HEK293 (cell line): ENCODE measurements around the gene FAM181A.

Experiments
- CTCF ChIA-PET: fragments of 350-600 bp; formaldehyde crosslinking; extraction: SDS; loops from one replicate; lab custom pipeline; 2021; ENCODE audit warnings: antibody characterized with exemption; lab: Yijun Ruan, JAX
- POLR2A ChIA-PET: fragments of 300-600 bp; formaldehyde crosslinking; extraction: SDS; loops from one replicate; lab custom pipeline; 2020; ENCODE audit warnings: antibody characterized with exemption, inconsistent platforms; lab: Yijun Ruan, JAX
- H3K27ac ChIP-seq: fragments of 200-500 bp; sonication (Bioruptor generic); 2 replicates; pipeline ENCODE4 v1.5.1; 2014; ENCODE audit warnings: low read depth, low read length, control low read depth, inconsistent platforms; ENCODE audit errors: extremely low read depth
- H3K36me3 ChIP-seq, 2 experiments: fragments of 200-500 bp in 1 of 2; sonication (Bioruptor generic) in 1 of 2; 1 replicate in 1 of 2; 2 replicates in 1 of 2; pipeline ENCODE4 v1.5.1; 2014 to 2017; ENCODE audit warnings: inconsistent platforms in 2 of 2, low read length in 2 of 2; ENCODE audit not compliant: control insufficient read depth in 2 of 2, insufficient read depth in 1 of 2
- H3K4me1 ChIP-seq: fragments of 200-500 bp; sonication (Bioruptor generic); 2 replicates; pipeline ENCODE4 v1.5.1; 2014; ENCODE audit warnings: mild to moderate bottlenecking, low read length, inconsistent platforms; ENCODE audit not compliant: control insufficient read depth, insufficient read depth
- H3K4me3 ChIP-seq: 2 replicates; pipeline ENCODE4 v1.5.1; 2011; ENCODE audit warnings: low read depth, mild to moderate bottlenecking, control low read depth, low read length, moderate library complexity
- H3K9me3 ChIP-seq: fragments of 200-500 bp; sonication (Bioruptor generic); 2 replicates; pipeline ENCODE4 v1.5.1; 2014; ENCODE audit warnings: low read depth, low read length, inconsistent platforms; ENCODE audit not compliant: control insufficient read depth, insufficient read depth
- BCL6B ChIP-seq: fragments of 450-650 bp; formaldehyde crosslinking; IDR thresholded peaks from 2 replicates; pipeline ENCODE4 v1.5.1; 2017; ENCODE audit warnings: missing biosample characterization, missing genetic modification characterization
- GLIS1 ChIP-seq: fragments of 450-650 bp; formaldehyde crosslinking; IDR thresholded peaks from 2 replicates; pipeline ENCODE4 v1.5.1; 2016; ENCODE audit warnings: missing biosample characterization, missing genetic modification characterization
- GLIS2 ChIP-seq: fragments of 450-650 bp; formaldehyde crosslinking; IDR thresholded peaks from 2 replicates; pipeline ENCODE4 v1.5.1; 2016; ENCODE audit warnings: missing biosample characterization, missing genetic modification characterization
- KLF10 ChIP-seq: fragments of 450-650 bp; IDR thresholded peaks from 2 replicates; pipeline ENCODE4 v1.5.1; 2018; ENCODE audit warnings: missing biosample characterization, mild to moderate bottlenecking, missing genetic modification characterization
- KLF9 ChIP-seq: fragments of 450-650 bp; formaldehyde crosslinking; IDR thresholded peaks from 2 replicates; pipeline ENCODE4 v1.5.1; 2016; ENCODE audit warnings: missing biosample characterization, missing genetic modification characterization, low read depth
- RBAK ChIP-seq: fragments of 450-650 bp; formaldehyde crosslinking; IDR thresholded peaks from 2 replicates; pipeline ENCODE4 v1.5.1; 2016; ENCODE audit warnings: missing biosample characterization, missing genetic modification characterization
- YY1 ChIP-seq: fragments of 450-650 bp; formaldehyde crosslinking; IDR thresholded peaks from 2 replicates; pipeline ENCODE4 v1.5.1; 2018; ENCODE audit warnings: missing biosample characterization, missing genetic modification characterization
- YY2 ChIP-seq: fragments of 450-650 bp; formaldehyde crosslinking; IDR thresholded peaks from 2 replicates; pipeline ENCODE4 v1.5.1; 2016; ENCODE audit warnings: missing biosample characterization, missing genetic modification characterization
- ZFHX2 ChIP-seq: fragments of 450-650 bp; formaldehyde crosslinking; conservative IDR thresholded peaks from 2 replicates; pipeline ENCODE4 v1.5.1; 2016; ENCODE audit warnings: missing biosample characterization, missing genetic modification characterization
- ZIC2 ChIP-seq: fragments of 450-650 bp; formaldehyde crosslinking; IDR thresholded peaks from 2 replicates; pipeline ENCODE4 v1.5.1; 2016; ENCODE audit warnings: missing biosample characterization, missing genetic modification characterization
- ZNF133 ChIP-seq: fragments of 450-650 bp; formaldehyde crosslinking; IDR thresholded peaks from 2 replicates; pipeline ENCODE4 v1.5.1; 2016; ENCODE audit warnings: missing biosample characterization, missing genetic modification characterization
- ZNF16 ChIP-seq: fragments of 450-650 bp; formaldehyde crosslinking; IDR thresholded peaks from 2 replicates; pipeline ENCODE4 v1.5.1; 2016; ENCODE audit warnings: low read depth, missing biosample characterization, missing genetic modification characterization
- ZNF175 ChIP-seq: fragments of 450-650 bp; formaldehyde crosslinking; IDR thresholded peaks from 2 replicates; pipeline ENCODE4 v1.5.1; 2016; ENCODE audit warnings: missing biosample characterization, missing genetic modification characterization
- ZNF19 ChIP-seq: fragments of 450-650 bp; formaldehyde crosslinking; IDR thresholded peaks from 2 replicates; pipeline ENCODE4; 2016; ENCODE audit warnings: missing biosample characterization, missing genetic modification characterization, low read depth
- ZNF433 ChIP-seq: fragments of 450-650 bp; formaldehyde crosslinking; IDR thresholded peaks from 2 replicates; pipeline ENCODE4 v1.5.1; 2016; ENCODE audit warnings: missing biosample characterization, missing genetic modification characterization, low read depth
- ZNF514 ChIP-seq: fragments of 450-650 bp; formaldehyde crosslinking; IDR thresholded peaks from 2 replicates; pipeline ENCODE4 v1.5.1; 2016; ENCODE audit warnings: missing biosample characterization, missing genetic modification characterization
- ZNF561 ChIP-seq: fragments of 450-650 bp; IDR thresholded peaks from 2 replicates; pipeline ENCODE4 v1.5.1; 2018; ENCODE audit warnings: missing biosample characterization, missing genetic modification characterization, borderline replicate concordance
- ZXDB ChIP-seq: fragments of 450-650 bp; formaldehyde crosslinking; IDR thresholded peaks from 2 replicates; pipeline ENCODE4 v1.5.1; 2016; ENCODE audit warnings: missing biosample characterization, missing genetic modification characterization
- TF ChIP-seq, protein P1 (sequence below): fragments of 450-650 bp; formaldehyde crosslinking; IDR thresholded peaks from 2 replicates; pipeline ENCODE4 v1.5.1; 2016; ENCODE audit warnings: missing biosample characterization, missing genetic modification characterization, low read depth

The FAM181A gene

GRCh38 chr14:93950948-93951634 lies 23.9 kb downstream of the FAM181A start (continued):
- TF ChIP-seq RBAK (no peak), KLF10 (tag by site-specific recombination) (no peak), ZNF433 (tag by site-specific recombination) (no peak), ZNF16 (tag by site-specific recombination) (no peak)

- H3K4me1 ChIP-seq, result no peaks in the 10 kb centered on the region
- H3K36me3 ChIP-seq, result no peaks in the 10 kb centered on the region
- TF ChIP-seq GLIS1 (tag by site-specific recombination), result peak; percentile 51
- TF ChIP-seq YY2 (tag by site-specific recombination), result no peak
- TF ChIP-seq, all 188 proteins: peak for 1
- no peak overlapping the region for H3K4me3 ChIP-seq
- ChIA-PET POLR2A (no interaction called here), CTCF (interaction anchor here (0.6 to 1.7 kb wide), 6 partner anchors 9 to 229 kb away, joined by 3 to 15 read pairs (median 4); no protein-coding TSS in a partner anchor)
- H3K9me3 ChIP-seq, result no peaks in the 10 kb centered on the region
- H3K27ac ChIP-seq, result no peak overlapping the region
These were observed 24.7 kb downstream of the FAM181A start for GRCh38 chr14:93951635-93952540.

- no peak overlapping the region for H3K27ac ChIP-seq
- TF ChIP-seq ZNF133 (tag by site-specific recombination) (no peak), GLIS2 (0 out of 2 replicates have a peak, but pooled peaks have one; percentile 7), ZNF561 (no peak), KLF9 (tag by site-specific recombination) (no peak), BCL6B (tag by site-specific recombination) (no peak), ZXDB (tag by site-specific recombination) (no peak), ZNF19 (tag by site-specific recombination) (no peak), ZFHX2 (tag by site-specific recombination) (0 out of 2 replicates have a peak, but pooled peaks have one; percentile 7), ZNF175 (tag by site-specific recombination) (no peak), YY1 (no peak), ZNF514 (no peak), GLIS1 (tag by site-specific recombination) (peak; percentile 58), ZIC2 (tag by site-specific recombination) (peak; percentile 68)
- TF ChIP-seq, protein P1, sequence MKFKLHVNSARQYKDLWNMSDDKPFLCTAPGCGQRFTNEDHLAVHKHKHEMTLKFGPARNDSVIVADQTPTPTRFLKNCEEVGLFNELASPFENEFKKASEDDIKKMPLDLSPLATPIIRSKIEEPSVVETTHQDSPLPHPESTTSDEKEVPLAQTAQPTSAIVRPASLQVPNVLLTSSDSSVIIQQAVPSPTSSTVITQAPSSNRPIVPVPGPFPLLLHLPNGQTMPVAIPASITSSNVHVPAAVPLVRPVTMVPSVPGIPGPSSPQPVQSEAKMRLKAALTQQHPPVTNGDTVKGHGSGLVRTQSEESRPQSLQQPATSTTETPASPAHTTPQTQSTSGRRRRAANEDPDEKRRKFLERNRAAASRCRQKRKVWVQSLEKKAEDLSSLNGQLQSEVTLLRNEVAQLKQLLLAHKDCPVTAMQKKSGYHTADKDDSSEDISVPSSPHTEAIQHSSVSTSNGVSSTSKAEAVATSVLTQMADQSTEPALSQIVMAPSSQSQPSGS (tag by site-specific recombination), result no peak
- TF ChIP-seq, all 188 proteins: peak for 4
- no peaks in the 10 kb centered on the region for H3K9me3 ChIP-seq
- no peaks in the 10 kb centered on the region for H3K36me3 ChIP-seq
- H3K4me1 ChIP-seq, result no peaks in the 10 kb centered on the region
- CTCF ChIA-PET, result interaction anchor here (1.2 to 1.7 kb wide), 2 partner anchors 13 to 228 kb away, joined by 3 to 15 read pairs; no protein-coding TSS in a partner anchor
- POLR2A ChIA-PET, result no interaction called here
- H3K4me3 ChIP-seq, result no peak overlapping the region
These were observed 25.7 kb downstream of the FAM181A start for GRCh38 chr14:93952829-93953228.
